GM12878 (cell line): Measurements from ENCODE around the gene MBIP. TPM values are rescaled to one million over a fixed set of nuclear protein-coding genes. Genes with fewer than 3 reads are reported as not detected.

Experiments used
- ATAC-seq: fragments of 200-7000 bp; cut with Tn5 transposase; 3 replicates; pipeline ENCODE4 v1.9.1; 2020; ENCODE audit warnings: mild to moderate bottlenecking, moderate library complexity
- BruUV-seq: library from RNA; stranded (reverse); fragments of 400-500 nt; replicated peaks from 2 replicates; lab custom pipeline; 2021; lab: Mats Ljungman, UMichigan
- CTCF ChIA-PET: fragments of 300-600 bp; sonication (Branson Sonifier 250); formaldehyde crosslinking; extraction: SDS; loops from one replicate; lab custom pipeline; 2021; ENCODE audit warnings: inconsistent platforms; lab: Yijun Ruan, JAX
- POLR2A ChIA-PET: fragments of 350-600 bp; formaldehyde crosslinking; extraction: SDS; loops from one replicate; lab custom pipeline; 2021; ENCODE audit warnings: inconsistent platforms; lab: Charles Lee
- RAD21 ChIA-PET: fragments of 300-600 bp; sonication (Branson Sonifier 250); formaldehyde crosslinking; loops from one replicate; lab custom pipeline; 2023; ENCODE audit warnings: antibody characterized with exemption; ENCODE audit not compliant: unreplicated experiment; lab: Charles Lee
- SMC1A ChIA-PET: fragments of 300-600 bp; sonication (Branson Sonifier 250); formaldehyde crosslinking; loops from one replicate; lab custom pipeline; 2023; ENCODE audit not compliant: unreplicated experiment, uncharacterized antibody; lab: Charles Lee
- DNase-seq: peaks from one replicate; pipeline ENCODE4 v3.0.0-alpha.2; 2011; ENCODE audit warnings: low read depth, low spot score
- FAIRE-seq: peaks from 3 replicates; lab custom pipeline; 2011; peaks lifted over from hg19 to GRCh38; lab: Jason Lieb, UNC
- H2AFZ ChIP-seq: 2 replicates; pipeline ENCODE4 v1.6.0; 2011; ENCODE audit warnings: low read depth, low read length, control low read depth; ENCODE audit not compliant: control insufficient read depth
- H3K27ac ChIP-seq: 2 replicates; pipeline ENCODE4 v1.5.1; 2011; ENCODE audit warnings: control low read depth; ENCODE audit not compliant: control insufficient read depth, insufficient read depth
- H3K27me3 ChIP-seq, 2 experiments: replicated peaks in 1 of 2; 2 replicates each; pipeline versions ENCODE4 v1.6.0 to v1.6.1; 2011; ENCODE audit warnings: low read length in 1 of 2; ENCODE audit not compliant: control insufficient read depth in 2 of 2, insufficient read depth in 2 of 2
- H3K36me3 ChIP-seq, 2 experiments: 2 replicates each; pipeline ENCODE4 v1.5.1; 2011; ENCODE audit warnings: low read length in 1 of 2; ENCODE audit not compliant: control insufficient read depth in 2 of 2, insufficient read depth in 2 of 2
- H3K4me1 ChIP-seq: 2 replicates; pipeline ENCODE4 v1.6.1; 2011; ENCODE audit warnings: mild to moderate bottlenecking, low read length, moderate library complexity, mixed read lengths; ENCODE audit not compliant: control insufficient read depth, insufficient read depth
- H3K4me2 ChIP-seq: 2 replicates; pipeline ENCODE4 v1.6.0; 2011; ENCODE audit warnings: control low read depth; ENCODE audit not compliant: control insufficient read depth, insufficient read depth
- H3K4me3 ChIP-seq: fragments of 200-600 bp; sonication (generic); 2 replicates; pipeline ENCODE4 v1.5.1; 2016
- H3K79me2 ChIP-seq: 2 replicates; pipeline ENCODE4 v1.6.0; 2011; ENCODE audit warnings: low read length; ENCODE audit not compliant: control insufficient read depth, insufficient read depth
- H3K9ac ChIP-seq: 2 replicates; pipeline ENCODE4 v1.8.0; 2011; ENCODE audit warnings: low read length, control low read depth, mixed read lengths; ENCODE audit not compliant: control insufficient read depth, insufficient read depth
- H3K9me3 ChIP-seq: replicated peaks from 3 replicates; pipeline ENCODE4 v1.5.1; 2011; ENCODE audit warnings: mild to moderate bottlenecking, low read length; ENCODE audit not compliant: control insufficient read depth, insufficient read depth
- H4K20me1 ChIP-seq: 2 replicates; pipeline ENCODE4 v1.6.0; 2011; ENCODE audit not compliant: control insufficient read depth, insufficient read depth
- BACH1 ChIP-seq: fragments of 450-650 bp; IDR thresholded peaks from 2 replicates; pipeline ENCODE4 v1.6.1; 2017; ENCODE audit warnings: mild to moderate bottlenecking, borderline replicate concordance
- BCL3 ChIP-seq: IDR thresholded peaks from 2 replicates; pipeline ENCODE4 v1.6.1; 2011; ENCODE audit warnings: borderline replicate concordance, low read depth, mild to moderate bottlenecking, moderate library complexity, low read length; ENCODE audit not compliant: insufficient read depth, poor library complexity, severe bottlenecking
- CBX5 ChIP-seq: sonication (generic); IDR thresholded peaks from 2 replicates; pipeline ENCODE4 v1.6.1; 2016; ENCODE audit warnings: low read depth, moderate library complexity, mild to moderate bottlenecking, inconsistent platforms
- JUNB ChIP-seq: IDR thresholded peaks from 2 replicates; pipeline ENCODE4 v1.6.1; 2016; ENCODE audit warnings: antibody characterized with exemption, mild to moderate bottlenecking
- JUND ChIP-seq: IDR thresholded peaks from 2 replicates; pipeline ENCODE4 v1.6.1; 2012; ENCODE audit warnings: low read depth, mild to moderate bottlenecking, low read length, improper control_type of control experiment, moderate library complexity
- MEF2B ChIP-seq: fragments of 450-650 bp; IDR thresholded peaks from 2 replicates; pipeline ENCODE4 v1.6.1; 2018; ENCODE audit warnings: mild to moderate bottlenecking, moderate library complexity; ENCODE audit not compliant: partially characterized antibody, poor library complexity, severe bottlenecking
- RAD51 ChIP-seq: fragments of 450-650 bp; IDR thresholded peaks from 2 replicates; pipeline ENCODE4 v1.6.1; 2016; ENCODE audit warnings: moderate library complexity, mild to moderate bottlenecking, inconsistent platforms
- REST ChIP-seq: IDR thresholded peaks from 2 replicates; pipeline ENCODE4 v1.6.1; 2012; ENCODE audit warnings: mild to moderate bottlenecking, low read depth, low read length
- SIX5 ChIP-seq: IDR thresholded peaks from 2 replicates; pipeline ENCODE4 v1.6.1; 2011; ENCODE audit warnings: mild to moderate bottlenecking, low read depth, low read length, moderate library complexity; ENCODE audit not compliant: severe bottlenecking
- STAT1 ChIP-seq: fragments of 450-650 bp; conservative IDR thresholded peaks from 2 replicates; pipeline ENCODE4 v1.6.1; 2014; ENCODE audit warnings: antibody characterized with exemption, mild to moderate bottlenecking
- STAT3 ChIP-seq: IDR thresholded peaks from 2 replicates; pipeline ENCODE4 v1.6.1; 2011; ENCODE audit warnings: low read depth, low read length, improper control_type of control experiment
- USF1 ChIP-seq: IDR thresholded peaks from 2 replicates; pipeline ENCODE4 v1.6.1; 2011; ENCODE audit warnings: borderline replicate concordance, low read depth, mild to moderate bottlenecking, moderate library complexity, mixed read lengths, low read length; ENCODE audit not compliant: insufficient read depth; ENCODE audit errors: extremely low read length
- WGBS: methylation state at CpG from one replicate; pipeline ENCODE4 v1.1.6; 2016; ENCODE audit warnings: low lambda C conversion rate; ENCODE audit not compliant: insufficient replicate concordance, insufficient coverage; ENCODE audit errors: missing lambda C conversion rate; 5-methylcytosine and 5-hydroxymethylcytosine counted together
- in situ Hi-C: fragments of 300-500 bp; cut with MboI; formaldehyde crosslinking; loops from 9 replicates; pipeline ENCODE4 v1.14.3; 2018; ENCODE audit warnings: mixed read lengths
- intact Hi-C: fragments of 100-400 bp; cut with micrococcal nuclease; formaldehyde crosslinking; loops from one replicate; pipeline ENCODE4 v1.14.2; 2022; ENCODE audit not compliant: unreplicated experiment
- polyA plus RNA-seq, 11 experiments: library from polyadenylated mRNA; depleted of rRNA in 4 of 11; unstranded in 6 of 11; stranded (reverse) in 5 of 11; fragments of >200 nt; fragmentation: Nextera tagmentation in 4 of 11; fragmentation: Illumina TruSeq in 1 of 11; extraction: Ambion mirVana in 4 of 11; extraction: Trizol in 1 of 11; gene quantifications; 1 replicate in 1 of 11; 2 replicates in 10 of 11; pipeline versions ENCODE4 v1.2.1 to v1.2.3, GENCODE V29; 2011 to 2016; ENCODE audit warnings: inconsistent platforms in 2 of 11, missing spikeins in 2 of 11, low read depth in 1 of 11
- total RNA-seq, 4 experiments: library from RNA; depleted of rRNA in 3 of 4; stranded (reverse); fragments of >200 nt in 3 of 4; fragmentation: Illumina TruSeq in 1 of 4; extraction: Trizol in 1 of 4; gene quantifications; 2 replicates each; pipeline versions ENCODE4 v1.2.1 to v1.2.3, GENCODE V29; 2013 to 2021

MBIP gene
- total and polyA plus RNA-seq, 10 of the 15 experiments (the other 5 are each of a cell fraction or from before 2014, with no cell fraction given) = 9.0 to 43.5 (median 32.1) TPM

- H3K27ac ChIP-seq = no peak overlapping the region
- FAIRE-seq = no peak
- H3K36me3 ChIP-seq = peaks cover 0 to 5% of the 10 kb centered on the region in 2 experiments; a peak in 1 of 4 replicates
- no peak overlapping the region for H3K4me3 ChIP-seq
- ChIA-PET CTCF (no interaction called here), POLR2A (no interaction called here), SMC1A (interaction anchor here (1.3 to 1.9 kb wide), 2 partner anchors 10 to 19 kb away, joined by 3 to 6 read pairs; no protein-coding TSS in a partner anchor), RAD21 (no interaction called here)
- H3K4me1 ChIP-seq = no peaks in the 10 kb centered on the region
- BruUV-seq = no TSS peak
- intact Hi-C loops (no loop called here), in situ Hi-C loops (no loop called here)
- WGBS = 72% methylated on average over 4 of the region's 4 CpGs
- H3K4me2 ChIP-seq = no peak overlapping the region
- no peak overlapping the region for H3K9ac ChIP-seq
- no peaks in the 10 kb centered on the region for H3K79me2 ChIP-seq
- H3K27me3 ChIP-seq = no peaks in the 10 kb centered on the region
- no peak for TF ChIP-seq MEF2B
- no peak for TF ChIP-seq REST
- no peak for TF ChIP-seq STAT3
- TF ChIP-seq RAD51 = no peak
- no peak for TF ChIP-seq BCL3
- TF ChIP-seq BACH1 = no peak
- TF ChIP-seq USF1 = no peak
- no peak for TF ChIP-seq SIX5
- TF ChIP-seq JUND = no peak
- TF ChIP-seq STAT1 = no peak
- no peak for TF ChIP-seq CBX5
- no peak for TF ChIP-seq JUNB
- TF ChIP-seq, all 136 proteins: peak for 0
- Histone ChIP-seq H4K20me1 (no peaks in the 10 kb centered on the region), H2AFZ (no peak overlapping the region), H3K9me3 (no peaks in the 10 kb centered on the region)
- DNase-seq (no peak), ATAC-seq (no peak)
These were observed 24.5 kb downstream of the MBIP start for GRCh38 chr14:36295642-36296627.
